ENCODE data around the gene MACROD2.
A peak's percentile ranks its signal among the peaks of the same experiment; 100 is the strongest.

The MACROD2 gene

DNA sequence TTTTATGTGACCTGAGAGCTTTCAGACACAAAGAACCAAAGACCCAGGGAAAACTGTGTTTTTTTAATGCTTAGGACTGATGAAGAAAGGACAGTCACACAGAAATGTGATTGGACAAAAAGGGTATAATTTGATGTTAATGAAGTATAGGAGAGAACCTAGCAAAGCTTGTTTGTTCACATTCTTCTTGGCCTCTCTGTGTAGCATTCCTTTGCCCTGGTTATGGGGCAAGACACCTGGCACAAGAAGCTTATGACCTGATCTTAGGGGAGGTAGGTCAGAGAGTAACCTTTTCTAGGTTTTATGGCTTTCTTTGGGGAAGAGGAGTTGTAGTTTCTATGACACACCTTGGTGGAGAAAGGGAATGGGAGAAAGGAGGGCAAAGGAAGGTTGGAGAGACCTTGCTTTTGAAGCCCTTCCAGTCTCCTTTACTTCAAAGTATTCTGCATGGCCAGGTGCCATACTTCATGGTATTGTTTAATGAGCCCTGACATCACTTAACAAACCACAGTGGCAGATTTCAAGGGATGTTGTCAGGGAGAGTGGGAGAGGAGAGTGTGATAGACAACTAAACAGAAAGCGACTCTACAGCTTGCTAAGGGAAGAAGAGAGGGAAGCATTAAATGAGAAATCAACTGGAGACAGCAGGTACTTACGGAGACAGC, 1043.9 kb downstream of the MACROD2 start:
- no peak for DNase-seq
- intact Hi-C loops (cut with DNase I) = no loop called here

DNA sequence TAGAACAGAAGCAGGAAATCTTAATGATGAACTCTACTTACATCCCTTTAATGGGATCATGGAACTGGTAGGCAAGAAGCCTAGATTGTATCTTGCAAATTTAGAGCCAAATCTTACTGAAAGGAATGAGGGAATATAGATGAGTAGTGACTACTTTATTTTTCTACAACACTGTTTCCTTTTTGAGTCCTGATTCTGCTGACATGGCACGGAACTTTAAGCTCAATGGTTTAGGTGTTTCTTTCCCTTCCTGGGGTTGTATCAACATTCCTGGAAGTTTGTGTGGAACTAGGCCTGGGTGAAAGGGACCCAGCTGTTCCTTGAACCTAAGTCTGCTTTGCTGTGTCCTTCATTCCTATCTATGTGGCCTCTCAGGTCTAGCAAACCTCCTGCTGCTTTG, 1047.4 kb downstream of the MACROD2 start:
- no peak for DNase-seq
- intact Hi-C loops (cut with DNase I) = no loop called here

DNA sequence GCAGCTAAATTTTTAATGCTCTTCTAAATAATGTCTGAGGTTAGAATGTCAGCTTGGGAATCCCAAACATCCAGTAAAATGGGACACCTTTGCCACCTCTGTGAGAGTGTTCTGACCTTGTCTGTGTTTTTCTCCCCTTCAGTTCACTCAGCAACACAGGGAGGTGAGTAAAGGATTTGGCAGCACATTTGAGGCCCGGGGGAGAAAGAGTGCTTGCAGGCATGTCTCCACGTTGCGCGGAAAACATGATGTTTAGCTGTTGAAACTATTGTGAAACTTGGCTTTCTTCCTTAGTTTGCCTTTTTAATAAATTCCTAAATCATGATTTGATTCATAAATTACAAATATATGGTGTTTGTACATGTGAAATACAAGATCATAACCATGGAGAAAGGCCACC, 1049.9 kb downstream of the MACROD2 start:
- intact Hi-C loops (cut with DNase I) = no loop called here
- DNase-seq = no peak

DNA sequence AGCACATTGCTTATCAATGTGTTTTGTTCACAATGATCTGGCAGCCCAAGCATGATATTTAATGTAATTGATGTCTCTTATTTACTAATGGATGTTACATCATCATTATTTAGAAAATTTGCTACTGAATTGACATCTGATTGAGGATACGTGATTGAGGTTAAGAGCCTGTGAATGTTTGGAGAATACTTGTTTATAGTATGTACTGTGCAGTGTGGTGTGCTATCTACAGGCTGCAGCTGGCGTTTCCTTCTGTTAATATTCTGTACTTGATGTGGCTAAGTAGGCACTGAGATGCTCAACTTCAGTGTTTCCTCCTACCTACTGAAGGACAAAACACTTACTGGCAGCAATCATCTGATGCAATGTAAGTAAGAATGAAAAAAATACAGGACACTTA, 1051.7 kb downstream of the MACROD2 start:
- intact Hi-C loops (cut with DNase I) = no loop called here
- DNase-seq = no peak

DNA sequence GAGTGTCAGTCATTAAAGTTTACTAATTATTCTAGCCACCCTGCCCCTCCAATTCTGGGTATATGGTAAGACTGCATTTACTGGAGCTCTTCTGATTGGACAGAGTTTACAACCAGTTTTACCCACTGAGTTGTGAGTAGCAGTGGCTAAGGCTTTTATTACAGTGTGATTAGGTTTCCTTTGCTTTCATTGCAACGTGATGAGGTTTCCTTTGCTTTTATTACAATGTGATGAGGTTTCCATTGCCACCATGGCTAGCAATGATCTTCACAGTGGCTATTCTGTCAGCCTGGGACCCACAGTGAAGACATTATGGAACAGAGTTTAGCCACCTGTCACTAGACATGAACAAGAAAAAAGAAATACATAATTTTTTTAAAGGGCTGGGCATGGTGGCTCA, 1052.3 kb downstream of the MACROD2 start:
- intact Hi-C loops (cut with DNase I) = no loop called here
- DNase-seq = no peak

DNA sequence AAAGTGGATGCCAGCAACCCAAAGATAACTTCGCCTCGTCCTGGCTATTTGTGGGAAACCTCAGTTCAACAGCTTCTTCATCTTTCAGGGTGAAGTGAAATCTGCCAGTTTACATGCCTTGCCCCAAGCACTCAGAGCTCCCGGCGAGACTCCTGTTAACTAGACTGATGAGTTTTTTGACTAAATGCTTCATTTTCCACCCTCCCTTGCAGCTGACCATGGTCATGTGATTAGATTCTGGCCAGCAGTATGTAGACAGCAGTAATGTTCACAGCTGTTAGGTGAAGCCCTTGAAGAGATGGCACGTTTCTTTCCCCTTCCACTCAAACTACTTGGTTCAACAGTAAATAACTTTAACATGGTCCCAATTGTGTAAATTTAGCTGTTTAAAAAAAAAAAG, 1060.9 kb downstream of the MACROD2 start:
- no peak for DNase-seq
- intact Hi-C loops (cut with DNase I) = no loop called here

DNA sequence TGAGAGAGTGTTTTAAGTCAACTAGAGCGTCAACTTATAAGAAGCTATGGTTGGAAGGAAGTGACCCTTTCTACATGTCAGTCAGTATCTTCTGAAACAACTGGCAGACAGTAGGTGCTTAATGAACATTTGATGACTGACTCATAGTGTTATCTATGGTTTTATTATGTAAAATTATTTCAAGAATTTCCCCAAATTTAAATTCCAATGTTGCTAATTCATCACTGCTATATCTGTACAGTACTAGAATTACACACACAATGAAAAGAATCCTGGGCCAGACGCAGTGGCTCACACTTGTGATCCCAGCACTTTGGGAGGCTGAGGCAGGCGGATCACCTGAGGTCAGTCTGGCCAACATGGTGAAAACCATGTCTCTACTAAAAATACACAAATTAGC, 1063.5 kb downstream of the MACROD2 start:
- intact Hi-C loops (cut with DNase I) = no loop called here
- no peak for DNase-seq

DNA sequence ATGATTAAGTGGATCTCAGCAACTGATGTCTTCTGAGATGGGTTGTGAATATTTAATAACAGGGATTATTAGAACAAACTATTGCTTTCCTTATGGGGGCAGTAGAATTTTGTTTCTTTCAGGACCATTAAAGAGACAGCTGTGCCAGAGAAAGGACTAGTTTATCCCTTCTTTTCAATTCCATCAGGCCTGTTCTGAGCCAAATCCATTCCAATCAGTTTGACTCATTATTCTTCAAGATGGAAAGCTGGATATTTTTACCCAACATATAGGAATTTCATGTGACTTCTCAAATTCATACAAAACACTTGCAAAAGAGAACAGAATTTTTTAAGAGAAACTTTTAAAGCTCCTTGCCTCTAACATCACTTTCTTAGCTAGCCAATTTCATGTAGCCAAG, 1064.1 kb downstream of the MACROD2 start:
- no peak for DNase-seq
- intact Hi-C loops (cut with DNase I) = no loop called here

DNA sequence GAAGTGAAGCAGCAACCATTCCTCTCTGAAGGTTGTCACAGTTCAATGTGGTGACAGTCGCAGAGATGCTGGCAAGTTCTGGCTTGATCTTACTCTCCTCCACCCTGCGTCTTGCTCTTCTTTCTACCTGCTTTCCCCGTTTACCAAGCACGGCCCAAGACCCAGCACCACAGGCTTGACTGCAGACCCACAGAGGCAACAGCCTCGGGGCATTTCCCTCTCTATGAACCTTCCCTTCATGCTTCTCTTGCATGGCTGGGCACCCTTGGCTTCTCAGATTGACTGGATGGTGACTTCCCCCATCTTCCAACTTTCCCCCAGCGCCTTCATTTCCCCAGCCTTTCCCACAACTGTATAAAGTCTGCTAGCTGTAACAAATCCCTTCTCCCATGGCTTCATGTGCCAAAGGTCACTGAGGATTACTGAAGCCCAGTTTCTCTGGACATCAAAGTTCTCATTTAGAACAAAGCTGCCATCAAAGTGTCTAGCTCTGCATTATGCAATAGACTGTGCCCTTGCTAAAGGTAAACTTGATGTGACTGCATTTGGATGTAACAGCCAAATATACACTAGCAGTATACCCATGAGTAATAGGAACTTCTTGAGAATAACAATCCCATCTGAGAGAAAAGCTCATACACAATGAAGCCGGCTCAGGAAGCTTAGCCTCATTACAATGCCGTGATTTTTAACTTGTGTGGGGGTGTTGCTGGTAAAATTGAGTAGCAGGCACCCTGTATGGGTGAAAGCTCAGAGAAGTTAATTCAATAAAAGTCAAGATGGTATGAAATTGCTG, 1065.1 kb downstream of the MACROD2 start:
- intact Hi-C loops (cut with DNase I) = no loop called here
- DNase-seq = peak in 17 of 42 donors; percentile 6 to 78 (median 25)

DNA sequence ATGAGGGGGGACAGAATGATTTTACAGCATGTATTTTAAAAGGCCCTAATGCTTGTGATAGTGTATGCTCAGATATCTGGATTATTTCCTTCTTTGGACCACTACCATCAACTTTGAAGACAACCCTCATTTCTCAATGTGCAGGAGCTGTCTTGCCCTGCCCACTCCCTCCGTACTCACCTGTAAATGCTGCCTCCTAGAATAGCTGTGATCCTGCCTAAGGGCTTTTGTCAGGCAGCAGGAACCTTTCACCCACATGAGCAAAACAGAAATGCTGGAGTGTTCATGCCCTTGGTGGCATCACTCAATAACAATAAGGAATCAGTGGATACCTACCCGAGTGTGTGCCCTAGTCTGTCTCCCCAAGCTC, 1065.7 kb downstream of the MACROD2 start:
- DNase-seq = peak in 15 of 42 donors; percentile 4 to 65 (median 22)
- intact Hi-C loops (cut with DNase I) = no loop called here

DNA sequence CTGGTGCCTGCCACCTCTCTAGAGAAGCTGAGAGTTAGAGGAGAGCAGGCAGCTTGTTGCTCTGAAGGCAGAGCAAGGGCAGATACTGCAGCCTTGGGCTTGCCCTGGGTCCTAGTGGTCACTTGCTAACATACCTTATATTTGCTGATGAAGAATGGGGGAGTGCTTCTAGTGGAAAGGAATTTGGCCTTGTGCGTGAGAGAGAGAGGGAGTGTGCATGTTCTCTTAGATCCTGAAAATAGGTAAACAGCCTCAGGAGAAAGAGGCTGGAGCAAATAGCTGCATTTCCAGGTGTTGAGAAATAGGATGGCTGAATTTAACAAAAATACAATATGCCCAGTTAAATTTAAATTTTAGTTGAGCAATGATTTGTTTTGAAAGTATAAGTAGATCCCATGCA, 1066.6 kb downstream of the MACROD2 start:
- DNase-seq = no peak

DNA sequence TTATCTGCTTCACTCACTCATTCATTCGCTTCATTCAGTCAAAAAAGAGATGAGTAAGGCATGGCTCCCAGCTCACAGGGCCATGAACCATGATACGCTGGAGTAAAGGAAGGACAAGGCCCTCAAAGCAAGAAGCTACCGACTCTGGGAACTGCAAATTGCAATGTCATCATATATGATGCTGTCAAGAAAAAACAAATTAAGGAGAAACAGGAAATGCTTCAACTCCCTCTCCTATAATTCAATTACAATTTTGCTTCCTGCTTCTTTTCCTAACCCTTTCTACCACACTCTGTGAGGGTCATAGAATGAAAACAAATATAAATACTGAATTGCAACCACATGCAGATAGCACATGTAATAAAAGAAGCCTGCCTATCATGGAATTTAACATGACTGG, 1067.8 kb downstream of the MACROD2 start:
- no peak for DNase-seq
- intact Hi-C loops (cut with DNase I) = no loop called here

More for the DNA sequence above, 1066.6 kb downstream of the MACROD2 start:
- intact Hi-C loops (cut with DNase I) = no loop called here

DNA sequence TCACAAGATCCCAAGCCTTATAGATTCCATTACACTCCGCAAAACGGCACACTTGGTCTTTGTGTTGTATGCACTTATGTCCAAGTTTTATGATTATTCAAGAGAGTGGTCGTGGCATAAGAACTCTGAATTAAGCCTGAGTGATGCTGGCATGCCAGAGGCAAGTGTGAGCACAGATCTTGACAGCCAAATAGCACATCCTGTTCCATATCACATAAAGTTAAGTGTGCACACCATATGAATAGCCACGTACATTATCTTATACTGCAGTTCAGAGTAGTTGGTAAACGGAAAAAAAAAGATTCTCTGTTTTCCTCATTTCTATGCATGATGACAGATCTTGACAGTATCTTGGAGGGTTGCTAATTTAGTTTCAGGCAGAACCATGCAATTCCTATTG, 1069.4 kb downstream of the MACROD2 start:
- intact Hi-C loops (cut with DNase I) = no loop called here
- no peak for DNase-seq

DNA sequence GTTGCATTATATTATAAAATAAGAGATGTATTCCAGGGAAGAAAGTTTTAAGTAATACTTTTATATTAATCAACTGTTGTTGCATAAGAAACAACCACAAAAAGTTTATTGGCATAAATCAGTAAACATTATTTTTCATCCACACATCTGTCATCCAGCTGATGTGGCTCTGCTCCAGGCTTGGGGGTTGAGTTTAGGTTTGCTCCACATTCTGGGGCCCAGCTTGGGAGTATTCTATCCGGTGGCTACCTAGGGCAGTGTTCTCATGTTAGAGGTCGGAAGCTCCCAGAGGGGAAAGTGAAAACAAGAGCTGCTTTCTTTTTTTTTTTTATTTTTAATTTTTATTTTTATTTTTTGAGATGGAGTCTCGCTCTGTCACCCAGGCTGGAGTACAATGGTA, 1070.5 kb downstream of the MACROD2 start:
- intact Hi-C loops (cut with DNase I) = no loop called here
- DNase-seq = no peak

DNA sequence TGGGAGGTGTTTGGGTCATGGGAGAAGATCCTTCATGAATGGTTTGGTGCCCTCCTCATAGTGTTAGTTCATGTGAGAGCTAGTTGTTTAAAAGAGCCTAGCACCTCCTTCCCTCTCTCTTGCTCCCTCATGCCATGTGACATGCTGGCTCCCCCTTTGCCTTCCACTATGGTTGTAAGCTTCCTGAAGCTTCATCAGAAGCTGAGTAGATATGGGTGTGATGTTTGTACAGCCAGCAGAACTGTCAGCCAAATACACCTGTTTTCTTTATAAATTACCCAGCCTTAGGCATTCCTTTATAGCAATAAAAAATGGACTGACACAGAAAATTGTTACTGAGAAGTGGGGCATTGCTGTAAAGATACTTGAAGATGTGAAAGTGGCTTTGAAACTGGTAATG, 1073.2 kb downstream of the MACROD2 start:
- DNase-seq = no peak
- intact Hi-C loops (cut with DNase I) = no loop called here

DNA sequence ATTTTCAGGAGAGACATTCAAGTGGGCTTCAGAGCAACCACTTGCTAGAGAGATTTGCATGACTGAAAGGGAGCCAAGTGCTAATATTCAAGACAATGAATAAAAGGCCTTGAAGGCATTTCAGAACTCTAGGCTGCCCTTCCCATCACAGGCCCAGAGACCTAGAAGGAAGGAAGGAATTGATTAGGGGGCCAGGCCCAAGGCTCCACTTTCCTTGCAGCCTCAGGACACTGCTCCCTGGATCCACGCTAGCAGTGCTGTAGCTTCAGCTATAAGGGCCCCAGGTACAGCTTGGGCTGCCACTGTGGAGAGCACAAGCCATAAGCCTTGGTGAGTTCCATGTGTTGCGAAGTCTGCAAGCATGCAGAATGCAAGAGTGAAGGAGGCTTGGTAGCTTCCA, 1074.0 kb downstream of the MACROD2 start:
- no peak for DNase-seq

DNA sequence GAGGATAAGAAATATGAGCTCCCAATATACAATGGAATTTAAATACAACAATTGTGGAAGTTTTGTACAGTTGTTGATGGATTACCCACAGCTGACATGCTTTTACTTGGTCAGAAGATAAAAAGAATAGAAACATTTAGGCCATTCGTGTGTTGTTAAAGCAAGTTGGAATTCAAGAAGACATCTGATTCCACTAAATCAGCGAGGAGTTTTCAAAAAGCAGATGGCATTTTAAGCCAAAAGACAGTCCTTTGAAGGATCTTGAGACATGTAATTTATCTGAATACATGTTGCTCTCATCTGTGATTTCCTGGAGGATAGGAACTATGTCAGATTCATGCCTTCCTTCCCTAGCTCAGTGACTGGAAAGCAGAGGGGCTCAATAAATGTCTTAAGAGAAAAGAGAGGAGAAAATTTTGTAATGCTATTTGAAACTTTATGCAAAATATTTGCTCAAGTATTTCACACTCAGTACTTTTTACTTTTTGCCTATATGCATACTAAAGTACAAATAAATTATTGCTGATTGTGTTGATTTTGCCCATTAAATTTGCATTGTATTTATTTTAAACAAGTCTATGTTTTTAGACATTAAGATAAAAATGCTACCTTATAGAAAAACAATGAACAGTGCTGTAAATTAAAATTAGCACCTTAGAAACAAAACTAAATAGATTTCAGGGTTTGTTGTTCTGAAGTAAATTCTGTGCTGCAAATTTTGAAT, 1075.9 kb downstream of the MACROD2 start:
- DNase-seq = no peak
- intact Hi-C loops (cut with DNase I) = no loop called here

More for the DNA sequence above, 1074.0 kb downstream of the MACROD2 start:
- intact Hi-C loops (cut with DNase I) = no loop called here

DNA sequence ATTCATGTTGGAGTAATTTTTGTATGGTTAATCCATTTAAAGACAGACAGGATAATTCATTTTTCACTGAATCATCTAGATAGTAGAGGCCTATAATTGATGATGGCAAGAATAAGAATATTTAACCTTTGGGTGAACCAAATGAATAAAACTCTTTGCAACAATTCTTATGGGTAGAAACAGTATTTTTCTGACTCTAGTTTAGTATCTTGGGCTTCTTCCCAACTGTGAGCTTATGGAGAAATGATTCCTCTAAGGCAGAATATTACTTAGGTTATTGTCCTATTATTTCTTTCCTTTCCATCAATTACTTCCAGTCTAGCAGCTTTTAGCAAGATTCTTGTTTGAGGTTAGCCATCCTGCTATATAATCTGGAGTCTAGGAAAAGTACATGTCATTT, 1077.0 kb downstream of the MACROD2 start:
- DNase-seq = no peak
- intact Hi-C loops (cut with DNase I) = no loop called here

DNA sequence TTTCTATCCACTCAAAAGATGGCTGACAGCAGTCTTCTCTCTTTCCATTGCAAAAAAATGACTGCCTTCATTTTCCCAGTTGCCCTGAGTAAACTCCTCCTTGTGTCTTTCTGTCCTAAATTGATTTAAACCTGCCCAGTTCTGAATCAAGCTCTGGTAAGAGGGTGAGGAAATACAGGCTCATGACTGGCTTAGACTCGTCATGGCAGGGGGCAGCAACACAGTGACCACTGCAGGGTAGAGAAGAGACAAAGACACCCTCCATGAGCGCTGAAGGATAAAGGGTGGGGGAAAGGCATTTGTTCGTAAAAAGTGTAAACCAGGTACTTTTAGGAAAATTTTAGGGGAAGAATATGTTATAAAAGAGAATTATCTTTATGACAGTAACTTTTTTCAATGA, 1080.3 kb downstream of the MACROD2 start:
- intact Hi-C loops (cut with DNase I) = no loop called here
- no peak for DNase-seq

DNA sequence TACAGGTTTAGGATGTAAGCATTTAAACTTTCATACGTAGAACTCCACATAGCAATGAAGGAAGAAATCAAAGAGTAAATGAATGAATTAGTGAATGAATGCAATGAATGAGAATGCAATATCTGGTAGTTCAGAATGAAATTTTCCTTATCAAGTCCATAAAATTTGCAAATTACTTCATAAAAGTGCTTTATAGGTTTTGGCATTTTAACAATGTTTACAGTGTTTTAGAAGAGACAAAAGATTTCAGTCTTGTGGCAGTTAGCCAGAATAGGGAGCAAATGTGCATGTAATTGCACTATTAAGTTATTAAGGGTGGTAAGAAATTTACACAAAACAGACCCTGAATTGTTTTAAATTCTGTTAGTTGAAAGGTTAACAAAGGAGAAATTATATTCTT, 1081.5 kb downstream of the MACROD2 start:
- intact Hi-C loops (cut with DNase I) = no loop called here

More for the DNA sequence above, 1081.5 kb downstream of the MACROD2 start:
- no peak for DNase-seq

Data from head of caudate nucleus (tissue), 42 donors.